ENCODE data around the gene SYNM. TPM values are rescaled to one million over a fixed set of nuclear protein-coding genes. Genes with fewer than 3 reads are reported as not detected.

SYNM gene
- total and polyA plus RNA-seq, 2 experiments from 2014 or later, result 9.7 to 13.8 TPM

- no peak for DNase-seq (ENCODE audit: low spot score)
- Histone ChIP-seq H3K9me2 (replicated peaks; ENCODE audit: insufficient read depth) (no peaks in the 10 kb centered on the region), H3K4me2 (no peak overlapping the region), H3K27me3 (no peaks in the 10 kb centered on the region), H3K4me1 (ENCODE audit: insufficient read depth) (no peaks in the 10 kb centered on the region), H4K20me1 (ENCODE audit: insufficient read depth, poor library complexity, severe bottlenecking) (no peaks in the 10 kb centered on the region), H3K79me2 (no peaks in the 10 kb centered on the region), H3K36me3 (replicated peaks; ENCODE audit: insufficient read depth, low read depth) (no peaks in the 10 kb centered on the region), H3K27ac (no peak overlapping the region), H3K9me3 (ENCODE audit: low read depth) (no peaks in the 10 kb centered on the region), H3K4me3 (no peak overlapping the region), H2AFZ (no peak overlapping the region)
- WGBS (ENCODE audit: low lambda C conversion rate, missing lambda C conversion rate), result 85% methylated on average over 12 of the region's 12 CpGs
- TF ChIP-seq EZH2phosphoT487 (IDR thresholded peaks at IDR 0.05; ENCODE audit: low read depth, severe bottlenecking, unreplicated experiment) (no peak), CTCF (IDR thresholded peaks at IDR 0.05; ENCODE audit: poor library complexity) (no peak), EZH2 (IDR thresholded peaks at IDR 0.05; ENCODE audit: borderline replicate concordance) (no peak)
Measured at GRCh38 chr15:99114511-99115299, 9.8 kb downstream of the SYNM start.

- H3K27ac ChIP-seq, result no peak overlapping the region
- H3K4me3 ChIP-seq, result no peak overlapping the region
- H4K20me1 ChIP-seq (ENCODE audit: insufficient read depth, poor library complexity, severe bottlenecking), result no peaks in the 10 kb centered on the region
- no peaks in the 10 kb centered on the region for H3K4me1 ChIP-seq (ENCODE audit: insufficient read depth)
- H3K27me3 ChIP-seq, result no peaks in the 10 kb centered on the region
- H3K9me3 ChIP-seq (ENCODE audit: low read depth), result no peaks in the 10 kb centered on the region
- no peaks in the 10 kb centered on the region for H3K36me3 ChIP-seq (replicated peaks; ENCODE audit: insufficient read depth, low read depth)
- no peak for DNase-seq (ENCODE audit: low spot score)
- 91% methylated on average over 11 of the region's 11 CpGs for whole genome bisulfite sequencing (ENCODE audit: low lambda C conversion rate, missing lambda C conversion rate)
- H2AFZ ChIP-seq, result no peak overlapping the region
- no peaks in the 10 kb centered on the region for H3K79me2 ChIP-seq
- H3K9me2 ChIP-seq (replicated peaks; ENCODE audit: insufficient read depth), result no peaks in the 10 kb centered on the region
- TF ChIP-seq EZH2 (IDR thresholded peaks at IDR 0.05; ENCODE audit: borderline replicate concordance), result no peak
- TF ChIP-seq EZH2phosphoT487 (IDR thresholded peaks at IDR 0.05; ENCODE audit: low read depth, severe bottlenecking, unreplicated experiment), result no peak
- TF ChIP-seq CTCF (IDR thresholded peaks at IDR 0.05; ENCODE audit: poor library complexity), result no peak
- H3K4me2 ChIP-seq, result no peak overlapping the region
Measured at GRCh38 chr15:99115300-99116215, 10.7 kb downstream of the SYNM start.

GRCh38 chr15:99117111-99117510 lies 12.2 kb downstream of the SYNM start:
- no peaks in the 10 kb centered on the region for H3K79me2 ChIP-seq
- no peaks in the 10 kb centered on the region for H3K9me3 ChIP-seq (ENCODE audit: low read depth)
- TF ChIP-seq EZH2 (IDR thresholded peaks at IDR 0.05; ENCODE audit: borderline replicate concordance) (no peak), CTCF (IDR thresholded peaks at IDR 0.05; ENCODE audit: poor library complexity) (no peak), EZH2phosphoT487 (IDR thresholded peaks at IDR 0.05; ENCODE audit: low read depth, severe bottlenecking, unreplicated experiment) (no peak)
- H3K4me2 ChIP-seq, result no peak overlapping the region
- DNase-seq (ENCODE audit: low spot score), result no peak
- H2AFZ ChIP-seq, result no peak overlapping the region
- H3K9me2 ChIP-seq (replicated peaks; ENCODE audit: insufficient read depth), result no peaks in the 10 kb centered on the region
- H3K27me3 ChIP-seq, result no peaks in the 10 kb centered on the region
- peaks cover 4% of the 10 kb centered on the region for H3K4me1 ChIP-seq (ENCODE audit: insufficient read depth)
- H3K27ac ChIP-seq, result no peak overlapping the region
- WGBS (ENCODE audit: low lambda C conversion rate, missing lambda C conversion rate), result 97% methylated on average over 8 of the region's 8 CpGs
- H4K20me1 ChIP-seq (ENCODE audit: insufficient read depth, poor library complexity, severe bottlenecking), result no peaks in the 10 kb centered on the region
- no peak overlapping the region for H3K4me3 ChIP-seq
- H3K36me3 ChIP-seq (replicated peaks; ENCODE audit: insufficient read depth, low read depth), result no peaks in the 10 kb centered on the region

All from hepatocyte (in vitro differentiated cells).